Astrocyte of the spinal cord (primary cell): Measurements from ENCODE around the gene ARMS2.

Experiments used
- DNase-seq: peaks from one replicate; pipeline ENCODE4 v3.0.0; 2011; ENCODE audit warnings: low read depth, low spot score
- H3K4me3 ChIP-seq: 2 replicates; pipeline ENCODE4 v1.5.1; 2011; ENCODE audit warnings: low read depth, mild to moderate bottlenecking, low read length, moderate library complexity
- CTCF ChIP-seq: IDR thresholded peaks from 2 replicates; pipeline ENCODE4 v1.5.1; 2012; ENCODE audit warnings: low read depth, mild to moderate bottlenecking, low read length, inconsistent platforms
- in situ Hi-C: cut with HindIII; loops from 2 replicates; pipeline ENCODE4 v1.10.0; 2017; ENCODE audit warnings: low sequenced_read_pairs

ARMS2 gene

GRCh38 chr10:122427280-122427679, 27.2 kb upstream of the ARMS2 start:
- TF ChIP-seq CTCF, result no peak
- in situ Hi-C loops, result no loop called here
- DNase-seq, result no peak

DNA sequence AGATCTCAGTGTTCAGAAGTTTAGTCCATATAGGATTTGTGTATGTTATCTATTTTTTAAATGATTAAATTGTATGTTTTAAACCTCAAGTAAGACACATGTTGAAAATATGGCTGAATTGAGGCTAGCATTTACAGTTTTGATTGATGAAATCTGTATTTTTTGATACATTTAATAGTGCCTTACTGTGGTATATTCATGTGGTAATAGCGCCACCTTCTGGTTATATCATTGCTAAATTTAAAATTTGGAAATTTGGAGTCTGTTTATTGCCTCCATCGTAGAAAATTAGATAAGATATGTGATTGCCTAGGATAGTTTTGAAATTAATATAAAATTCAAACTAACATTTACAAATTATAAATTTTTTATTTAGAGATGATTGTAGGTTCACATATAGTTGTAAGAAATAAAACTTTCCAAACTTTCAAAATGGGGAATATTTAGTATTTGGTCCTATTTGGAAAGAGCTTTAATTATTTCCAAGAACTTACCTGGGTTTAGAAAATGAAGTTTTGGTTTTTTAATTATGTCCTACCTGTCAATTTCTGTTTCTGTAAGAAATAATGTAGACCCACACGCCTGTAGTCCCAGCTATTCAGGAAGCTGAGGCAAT, 19.1 kb upstream of the ARMS2 start:
- DNase-seq, result peak; percentile 67
- no peak overlapping the region for H3K4me3 ChIP-seq
- peak; percentile 29 for TF ChIP-seq CTCF
- in situ Hi-C loops, result no loop called here

More at GRCh38 chr10:122427280-122427679, 27.2 kb upstream of the ARMS2 start:
- H3K4me3 ChIP-seq, result no peak overlapping the region

GRCh38 chr10:122441961-122442360, 12.5 kb upstream of the ARMS2 start:
- in situ Hi-C loops, result no loop called here
- peak; percentile 72 for DNase-seq
- H3K4me3 ChIP-seq, result no peak overlapping the region
- TF ChIP-seq CTCF, result no peak

GRCh38 chr10:122445469-122445868, 9.0 kb upstream of the ARMS2 start:
- in situ Hi-C loops, result no loop called here
- DNase-seq, result no peak
- TF ChIP-seq CTCF, result no peak
- no peak overlapping the region for H3K4me3 ChIP-seq

GRCh38 chr10:122445904-122446303, 8.5 kb upstream of the ARMS2 start:
- no peak for DNase-seq
- TF ChIP-seq CTCF, result no peak
- H3K4me3 ChIP-seq, result no peak overlapping the region
- in situ Hi-C loops, result no loop called here

DNA sequence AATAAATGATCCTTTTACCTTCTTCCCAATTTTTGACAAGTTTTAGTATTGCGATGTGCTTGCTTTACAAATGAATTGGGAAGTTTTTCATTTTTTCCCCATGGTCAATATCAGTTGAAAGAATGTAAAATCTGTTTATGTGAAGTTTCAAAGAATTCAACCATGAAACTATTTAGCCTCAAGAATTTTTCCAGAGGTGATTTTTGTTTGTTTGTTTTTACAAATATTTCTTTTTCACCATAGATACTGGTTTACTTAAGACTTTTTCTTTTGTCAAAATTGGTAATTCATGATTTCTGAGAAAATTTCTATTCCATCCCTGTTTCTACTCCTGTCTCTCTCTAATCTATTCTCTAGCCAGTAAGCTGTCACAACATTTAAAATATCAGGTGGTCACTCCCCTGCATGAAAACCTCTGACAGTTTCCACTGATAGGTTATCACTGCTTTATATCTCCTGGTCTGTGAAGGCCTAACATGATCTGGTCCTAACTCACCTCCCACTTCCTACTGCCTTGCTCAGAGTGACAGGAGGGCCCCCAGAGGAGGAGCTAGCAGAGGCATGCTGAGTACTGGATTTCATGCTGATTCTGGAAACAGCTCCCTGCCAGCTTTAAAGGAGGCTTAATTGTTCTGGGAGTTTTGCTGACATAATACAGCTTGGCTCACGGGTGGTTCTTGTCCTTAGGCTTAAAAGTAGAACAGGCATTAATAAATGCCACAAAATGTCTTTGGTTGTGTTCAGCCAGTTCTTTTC, 7.6 kb upstream of the ARMS2 start:
- TF ChIP-seq CTCF, result no peak
- H3K4me3 ChIP-seq, result no peak overlapping the region
- peak; percentile 20 for DNase-seq
- in situ Hi-C loops, result no loop called here
